ENCODE data around the gene C1orf50. TPM values are rescaled to one million over a fixed set of nuclear protein-coding genes. Genes with fewer than 3 reads are reported as not detected.

The C1orf50 gene
- total RNA-seq, 4 donors from 2014 or later = 3.0 to 5.0 (median 3.6) TPM

GRCh38 chr1:42777852-42778251 is 10.8 kb downstream of the C1orf50 start:
- Histone ChIP-seq H3K4me3 (no peak overlapping the region), H3K36me3 (peaks cover 27 to 87% (median 60%) of the 10 kb centered on the region in 4 donors), H3K27me3 (no peaks in the 10 kb centered on the region), H3K9me3 (no peaks in the 10 kb centered on the region), H3K27ac (replicated peaks in 1 of 4) (no peak overlapping the region), H3K4me1 (no peaks in the 10 kb centered on the region)
- intact Hi-C loops (cut with DNase I) = loop anchor here (5.0 kb wide), 1 partner anchor 294 kb away; no protein-coding TSS in a partner anchor
- TF ChIP-seq EP300 (IDR thresholded peaks at IDR 0.05) (no peak), CTCF (IDR thresholded peaks at IDR 0.05) (peak; percentile 41 to 56 (median 53)), POLR2A (IDR thresholded peaks at IDR 0.05; ENCODE audit: low read depth) (no peak), POLR2AphosphoS5 (IDR thresholded peaks at IDR 0.05) (no peak)
- DNase-seq (ENCODE audit: extremely low spot score) = no peak

GRCh38 chr1:42779725-42780124 is 12.7 kb downstream of the C1orf50 start:
- Histone ChIP-seq H3K4me3 (no peak overlapping the region), H3K9me3 (no peaks in the 10 kb centered on the region), H3K27ac (replicated peaks in 1 of 4) (no peak overlapping the region), H3K4me1 (peaks cover under 1 to 3% (median 2%) of the 10 kb centered on the region in 4 donors), H3K27me3 (no peaks in the 10 kb centered on the region), H3K36me3 (peaks cover 23 to 75% (median 46%) of the 10 kb centered on the region in 4 donors)
- intact Hi-C loops (cut with DNase I) = loop anchor here (5.0 kb wide), 1 partner anchor 293 kb away; no protein-coding TSS in a partner anchor
- DNase-seq (ENCODE audit: extremely low spot score) = no peak
- no peak for TF ChIP-seq EP300 (IDR thresholded peaks at IDR 0.05)
- TF ChIP-seq POLR2A (IDR thresholded peaks at IDR 0.05; ENCODE audit: low read depth) = no peak
- no peak for TF ChIP-seq POLR2AphosphoS5 (IDR thresholded peaks at IDR 0.05)
- no peak for TF ChIP-seq CTCF (IDR thresholded peaks at IDR 0.05)
- WGBS = 86% methylated on average over 2 of the region's 2 CpGs

GRCh38 chr1:42780176-42780575 is 13.1 kb downstream of the C1orf50 start:
- Histone ChIP-seq H3K4me1 (peaks cover 5 to 7% (median 7%) of the 10 kb centered on the region in 4 donors), H3K27ac (replicated peaks in 1 of 4) (no peak overlapping the region), H3K9me3 (no peaks in the 10 kb centered on the region), H3K27me3 (no peaks in the 10 kb centered on the region), H3K4me3 (no peak overlapping the region), H3K36me3 (peaks cover 19 to 71% (median 42%) of the 10 kb centered on the region in 4 donors)
- 100% methylated on average over 1 of the region's 1 CpG for WGBS
- intact Hi-C loops (cut with DNase I) = no loop called here
- no peak for DNase-seq (ENCODE audit: extremely low spot score)
- TF ChIP-seq POLR2A (IDR thresholded peaks at IDR 0.05; ENCODE audit: low read depth) (no peak), POLR2AphosphoS5 (IDR thresholded peaks at IDR 0.05) (no peak), EP300 (IDR thresholded peaks at IDR 0.05) (no peak), CTCF (IDR thresholded peaks at IDR 0.05) (no peak)

- intact Hi-C loops (cut with DNase I) = no loop called here
- Histone ChIP-seq H3K27ac (replicated peaks in 1 of 4) (no peak overlapping the region), H3K27me3 (no peaks in the 10 kb centered on the region), H3K36me3 (peaks cover 7 to 44% (median 15%) of the 10 kb centered on the region in 4 donors), H3K4me1 (peaks cover 14 to 17% (median 15%) of the 10 kb centered on the region in 4 donors), H3K4me3 (no peak overlapping the region), H3K9me3 (no peaks in the 10 kb centered on the region)
- WGBS = 95% methylated on average over 2 of the region's 2 CpGs
- DNase-seq (ENCODE audit: extremely low spot score) = no peak
- TF ChIP-seq POLR2AphosphoS5 (IDR thresholded peaks at IDR 0.05) (no peak), POLR2A (IDR thresholded peaks at IDR 0.05; ENCODE audit: low read depth) (no peak), EP300 (IDR thresholded peaks at IDR 0.05) (no peak), CTCF (IDR thresholded peaks at IDR 0.05) (no peak)
Observed at GRCh38 chr1:42783092-42783491, 16.0 kb downstream of the C1orf50 start.

- Histone ChIP-seq H3K9me3 (no peaks in the 10 kb centered on the region), H3K27ac (replicated peaks in 1 of 4) (no peak overlapping the region), H3K36me3 (peaks cover 7 to 31% (median 12%) of the 10 kb centered on the region in 4 donors), H3K4me3 (peak overlapping the region; percentile 49 to 64 (median 52)), H3K27me3 (no peaks in the 10 kb centered on the region), H3K4me1 (peaks cover 14 to 17% (median 15%) of the 10 kb centered on the region in 4 donors)
- WGBS = 84% methylated on average over 18 of the region's 18 CpGs
- intact Hi-C loops (cut with DNase I) = no loop called here
- no peak for DNase-seq (ENCODE audit: extremely low spot score)
- TF ChIP-seq POLR2AphosphoS5 (IDR thresholded peaks at IDR 0.05) (no peak), POLR2A (IDR thresholded peaks at IDR 0.05; ENCODE audit: low read depth) (no peak), EP300 (IDR thresholded peaks at IDR 0.05) (no peak), CTCF (IDR thresholded peaks at IDR 0.05) (no peak)
Observed at GRCh38 chr1:42784547-42784945, 17.5 kb downstream of the C1orf50 start.
